Neural cell (in vitro differentiated cells): Measurements from ENCODE around the gene ILRUN. TPM values are rescaled to one million over a fixed set of nuclear protein-coding genes. Genes with fewer than 3 reads are reported as not detected.

ENCODE experiments used
- H2AFZ ChIP-seq: fragments of 200-600, 300-800 bp; sonication (generic), shearing (Covaris generic); 2 replicates; pipeline ENCODE4 v1.6.0; 2014; ENCODE audit warnings: low read depth, mild to moderate bottlenecking, antibody characterized with exemption, low read length, moderate library complexity
- H3F3A ChIP-seq: fragments of 200-600 bp; shearing (Covaris generic); 2 replicates; pipeline ENCODE4 v1.6.1; 2016; ENCODE audit warnings: mild to moderate bottlenecking, moderate library complexity, mixed read lengths, antibody characterized with exemption, low read length; ENCODE audit not compliant: insufficient read depth, poor library complexity, severe bottlenecking
- H3K27ac ChIP-seq: fragments of 200-600, 300-800 bp; sonication (generic), shearing (Covaris generic); 2 replicates; pipeline ENCODE4 v1.5.1; 2014; ENCODE audit warnings: mild to moderate bottlenecking, low read length, moderate library complexity
- H3K27me3 ChIP-seq: fragments of 300-800, 200-600 bp; sonication (generic), shearing (Covaris generic); 2 replicates; pipeline ENCODE4 v1.6.0; 2014; ENCODE audit warnings: mild to moderate bottlenecking, low read depth, low read length, moderate library complexity; ENCODE audit not compliant: insufficient read depth
- H3K36me3 ChIP-seq: fragments of 300-800, 200-600 bp; sonication (generic), shearing (Covaris generic); 2 replicates; pipeline ENCODE4 v1.5.1; 2014; ENCODE audit warnings: mild to moderate bottlenecking, antibody characterized with exemption, low read length, moderate library complexity; ENCODE audit not compliant: insufficient read depth
- H3K4me2 ChIP-seq: fragments of 300-800, 200-600 bp; sonication (generic), shearing (Covaris generic); 2 replicates; pipeline ENCODE4 v1.6.0; 2014; ENCODE audit warnings: mild to moderate bottlenecking, low read length
- H3K4me3 ChIP-seq: fragments of 300-800, 200-600 bp; sonication (generic), shearing (Covaris generic); 2 replicates; pipeline ENCODE4 v1.5.1; 2014; ENCODE audit warnings: mild to moderate bottlenecking, low read length, moderate library complexity
- H3K79me2 ChIP-seq: fragments of 200-600 bp; shearing (Covaris generic); replicated peaks from 2 replicates; pipeline ENCODE4 v1.6.0; 2014; ENCODE audit warnings: mild to moderate bottlenecking, low read length, moderate library complexity; ENCODE audit not compliant: insufficient read depth
- H3K9ac ChIP-seq: fragments of 300-800, 200-600 bp; sonication (generic), shearing (Covaris generic); 2 replicates; pipeline ENCODE4 v1.6.1; 2016; ENCODE audit warnings: mild to moderate bottlenecking, low read length, mixed read lengths
- H3K9me2 ChIP-seq: fragments of 200-600 bp; shearing (Covaris generic); 2 replicates; pipeline ENCODE4 v1.6.1; 2016; ENCODE audit warnings: mild to moderate bottlenecking, low read length, mixed read lengths; ENCODE audit not compliant: insufficient read depth
- H3K9me3 ChIP-seq: fragments of 200-600, 300-800 bp; sonication (generic), shearing (Covaris generic); 2 replicates; pipeline ENCODE4 v1.6.1; 2016; ENCODE audit warnings: mild to moderate bottlenecking, mixed run types, low read length, moderate library complexity, mixed read lengths
- H4K20me1 ChIP-seq: fragments of 200-600 bp; shearing (Covaris generic); 2 replicates; pipeline ENCODE4 v1.6.1; 2016; ENCODE audit warnings: mild to moderate bottlenecking, mixed run types; ENCODE audit not compliant: insufficient read depth
- CTCF ChIP-seq: fragments of 450-650 bp; IDR thresholded peaks from 2 replicates; pipeline ENCODE4 v1.5.1; 2014; ENCODE audit warnings: antibody characterized with exemption, mild to moderate bottlenecking, moderate library complexity; ENCODE audit not compliant: poor library complexity, severe bottlenecking
- EP300 ChIP-seq: fragments of 450-650 bp; conservative IDR thresholded peaks from 2 replicates; pipeline ENCODE4 v1.6.1; 2014; ENCODE audit warnings: antibody characterized with exemption, mild to moderate bottlenecking, moderate library complexity; ENCODE audit not compliant: poor library complexity, severe bottlenecking
- EZH2 ChIP-seq: fragments of 200-600, 300-800 bp; shearing (Covaris generic), sonication (generic); IDR thresholded peaks from 2 replicates; pipeline ENCODE4 v1.6.1; 2014; ENCODE audit warnings: antibody characterized with exemption, low read length, borderline replicate concordance, mild to moderate bottlenecking; ENCODE audit not compliant: insufficient read depth, poor library complexity, severe bottlenecking
- MXI1 ChIP-seq: fragments of 450-650 bp; conservative IDR thresholded peaks from 2 replicates; pipeline ENCODE4 v1.6.1; 2014; ENCODE audit warnings: antibody characterized with exemption, mild to moderate bottlenecking; ENCODE audit not compliant: poor library complexity, severe bottlenecking
- POLR2AphosphoS5 ChIP-seq: IDR thresholded peaks from 2 replicates; pipeline ENCODE4 v1.6.1; 2012
- RAD21 ChIP-seq: fragments of 450-650 bp; conservative IDR thresholded peaks from 2 replicates; pipeline ENCODE4 v1.6.1; 2014; ENCODE audit warnings: antibody characterized with exemption, mild to moderate bottlenecking, moderate library complexity
- REST ChIP-seq: IDR thresholded peaks from 2 replicates; pipeline ENCODE4 v1.6.1; 2012; ENCODE audit warnings: borderline replicate concordance
- SMC3 ChIP-seq: fragments of 450-650 bp; conservative IDR thresholded peaks from 2 replicates; pipeline ENCODE4 v1.6.1; 2014; ENCODE audit warnings: antibody characterized with exemption, mild to moderate bottlenecking, moderate library complexity; ENCODE audit not compliant: poor library complexity
- TAF1 ChIP-seq: IDR thresholded peaks from 2 replicates; pipeline ENCODE4 v1.6.1; 2012; ENCODE audit warnings: low read depth
- polyA plus RNA-seq: library from polyadenylated mRNA; depleted of rRNA; stranded (reverse); fragments of >200 nt; gene quantifications from 2 replicates; pipeline ENCODE4 v1.2.3, GENCODE V29; 2014

ILRUN gene
- polyA plus RNA-seq, 1 donor from 2014 or later = 16.0 TPM

- H4K20me1 ChIP-seq = no peaks in the 10 kb centered on the region
- no peaks in the 10 kb centered on the region for H3K9me3 ChIP-seq
- no peak overlapping the region for H3K4me3 ChIP-seq
- no peak for TF ChIP-seq EZH2
- TF ChIP-seq MXI1 = no peak
- TF ChIP-seq EP300 = no peak
- TF ChIP-seq CTCF = no peak
- TF ChIP-seq SMC3 = no peak
- TF ChIP-seq RAD21 = no peak
- TF ChIP-seq REST = no peak
- TF ChIP-seq TAF1 = no peak
- no peak for TF ChIP-seq POLR2AphosphoS5
- no peaks in the 10 kb centered on the region for H3K27me3 ChIP-seq
- H3K36me3 ChIP-seq = no peaks in the 10 kb centered on the region
- no peaks in the 10 kb centered on the region for H3K9me2 ChIP-seq
- H3K79me2 ChIP-seq = no peaks in the 10 kb centered on the region
- H3K9ac ChIP-seq = no peak overlapping the region
- H3K4me2 ChIP-seq = no peak overlapping the region
- H3F3A ChIP-seq = no peaks in the 10 kb centered on the region
- H3K27ac ChIP-seq = no peak overlapping the region
- no peak overlapping the region for H2AFZ ChIP-seq
Observed at GRCh38 chr6:34729631-34730470, 33.3 kb upstream of the ILRUN start.

GRCh38 chr6:34726055-34726454 lies 29.5 kb upstream of the ILRUN start:
- Histone ChIP-seq H3K9ac (no peak overlapping the region), H4K20me1 (no peaks in the 10 kb centered on the region), H3K36me3 (no peaks in the 10 kb centered on the region), H2AFZ (no peak overlapping the region), H3K9me3 (no peaks in the 10 kb centered on the region), H3K9me2 (no peaks in the 10 kb centered on the region), H3K4me2 (no peak overlapping the region), H3K4me3 (no peak overlapping the region), H3K79me2 (no peaks in the 10 kb centered on the region), H3F3A (no peaks in the 10 kb centered on the region), H3K27me3 (no peaks in the 10 kb centered on the region), H3K27ac (no peak overlapping the region)
- TF ChIP-seq TAF1 (no peak), EZH2 (no peak), SMC3 (no peak), POLR2AphosphoS5 (no peak), RAD21 (no peak), REST (no peak), EP300 (no peak), MXI1 (no peak), CTCF (no peak)
